ENCODE results near the gene SEMA4D. TPM values are rescaled to one million over a fixed set of nuclear protein-coding genes. Genes with fewer than 3 reads are reported as not detected.

The SEMA4D gene
- total RNA-seq, 1 experiment from 2014 or later, result 48.4 TPM

DNA sequence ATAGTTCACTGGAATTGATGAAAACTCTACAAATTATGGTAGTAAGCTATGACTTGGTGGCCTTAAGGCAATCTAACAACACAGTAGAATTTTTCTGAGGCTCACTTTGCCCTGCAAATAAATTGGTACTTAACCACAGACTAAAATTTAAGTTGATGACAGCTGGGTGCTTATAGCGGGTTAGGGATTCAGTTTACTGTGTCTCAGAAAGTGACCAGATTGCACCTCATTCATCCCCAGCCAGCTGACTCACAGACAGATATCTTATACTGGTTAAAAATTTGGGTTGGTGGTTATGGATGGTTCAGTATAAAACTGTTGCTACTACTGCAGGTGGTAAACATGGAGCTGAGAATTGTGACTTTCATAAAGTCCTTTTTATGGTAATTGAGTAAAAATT lies 184.1 kb downstream of the SEMA4D start:
- DNase-seq, result no peak
- peaks cover 55% of the 10 kb centered on the region for H3K4me1 ChIP-seq (replicated peaks; ENCODE audit: insufficient read depth)
- peaks cover 28% of the 10 kb centered on the region for H3K36me3 ChIP-seq (ENCODE audit: low read depth)
- H3K9me2 ChIP-seq (ENCODE audit: insufficient read depth), result no peaks in the 10 kb centered on the region
- peaks cover 49% of the 10 kb centered on the region for H3F3A ChIP-seq (ENCODE audit: insufficient read depth, low read depth)
- TF ChIP-seq, protein P1, sequence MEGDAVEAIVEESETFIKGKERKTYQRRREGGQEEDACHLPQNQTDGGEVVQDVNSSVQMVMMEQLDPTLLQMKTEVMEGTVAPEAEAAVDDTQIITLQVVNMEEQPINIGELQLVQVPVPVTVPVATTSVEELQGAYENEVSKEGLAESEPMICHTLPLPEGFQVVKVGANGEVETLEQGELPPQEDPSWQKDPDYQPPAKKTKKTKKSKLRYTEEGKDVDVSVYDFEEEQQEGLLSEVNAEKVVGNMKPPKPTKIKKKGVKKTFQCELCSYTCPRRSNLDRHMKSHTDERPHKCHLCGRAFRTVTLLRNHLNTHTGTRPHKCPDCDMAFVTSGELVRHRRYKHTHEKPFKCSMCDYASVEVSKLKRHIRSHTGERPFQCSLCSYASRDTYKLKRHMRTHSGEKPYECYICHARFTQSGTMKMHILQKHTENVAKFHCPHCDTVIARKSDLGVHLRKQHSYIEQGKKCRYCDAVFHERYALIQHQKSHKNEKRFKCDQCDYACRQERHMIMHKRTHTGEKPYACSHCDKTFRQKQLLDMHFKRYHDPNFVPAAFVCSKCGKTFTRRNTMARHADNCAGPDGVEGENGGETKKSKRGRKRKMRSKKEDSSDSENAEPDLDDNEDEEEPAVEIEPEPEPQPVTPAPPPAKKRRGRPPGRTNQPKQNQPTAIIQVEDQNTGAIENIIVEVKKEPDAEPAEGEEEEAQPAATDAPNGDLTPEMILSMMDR (conservative IDR thresholded peaks at IDR 0.05), result no peak
- TF ChIP-seq EZH2 (IDR thresholded peaks at IDR 0.05; ENCODE audit: low read depth), result no peak
- CTCF ChIA-PET, result no interaction called here
- H2AFZ ChIP-seq, result no peak overlapping the region
- POLR2A ChIA-PET (ENCODE audit: unreplicated experiment), result no interaction called here
- intact Hi-C loops (cut with micrococcal nuclease; ENCODE audit: unreplicated experiment), result loop anchor here (5.0 to 10.0 kb wide), 2 partner anchors 177 to 719 kb away; no protein-coding TSS in a partner anchor
- H3K4me2 ChIP-seq, result peak overlapping the region; percentile 90
- no peaks in the 10 kb centered on the region for H3K9me3 ChIP-seq (ENCODE audit: insufficient read depth, low read depth)
- no peaks in the 10 kb centered on the region for H3K27me3 ChIP-seq (ENCODE audit: insufficient read depth, low read depth)
- no TSS peak for BruUV-seq (replicated peaks)
- peak overlapping the region; percentile 93 for H3K27ac ChIP-seq
- H3K79me2 ChIP-seq (ENCODE audit: low read depth), result peaks cover 86% of the 10 kb centered on the region
- peak overlapping the region; percentile 91 for H3K4me3 ChIP-seq
- H4K20me1 ChIP-seq (ENCODE audit: insufficient read depth), result peaks cover 18% of the 10 kb centered on the region; the same call in 1 of the 2 replicates

DNA sequence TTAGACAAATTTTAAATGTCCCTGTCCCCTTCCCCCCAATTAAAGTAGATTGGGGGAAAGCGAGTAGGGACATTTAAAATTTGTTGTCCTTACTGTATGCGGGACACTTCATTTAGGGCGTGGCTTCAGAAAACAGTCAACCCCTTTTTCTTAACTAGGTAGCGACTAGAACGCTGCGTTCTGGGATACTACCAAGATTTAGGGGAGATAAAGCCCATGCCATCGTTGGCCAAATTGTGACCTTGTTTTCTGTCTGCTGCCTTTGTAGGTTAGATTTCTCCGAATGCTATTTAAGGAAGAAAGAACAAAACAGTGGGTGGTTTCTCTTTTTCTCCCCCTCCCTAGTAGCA lies 185.7 kb downstream of the SEMA4D start:
- H3K4me2 ChIP-seq, result peak overlapping the region; percentile 90
- H2AFZ ChIP-seq, result peak overlapping the region; percentile 61; the same call in 1 of the 2 replicates
- no TSS peak for BruUV-seq (replicated peaks)
- no peaks in the 10 kb centered on the region for H3K9me2 ChIP-seq (ENCODE audit: insufficient read depth)
- peak in 1 of 2 experiments; percentile 7 for DNase-seq
- H3F3A ChIP-seq (ENCODE audit: insufficient read depth, low read depth), result peaks cover 40% of the 10 kb centered on the region
- peak overlapping the region; percentile 91 for H3K4me3 ChIP-seq
- peaks cover 48% of the 10 kb centered on the region for H3K4me1 ChIP-seq (replicated peaks; ENCODE audit: insufficient read depth)
- H3K79me2 ChIP-seq (ENCODE audit: low read depth), result peaks cover 78% of the 10 kb centered on the region
- CTCF ChIA-PET, result no interaction called here
- H3K9me3 ChIP-seq (ENCODE audit: insufficient read depth, low read depth), result no peaks in the 10 kb centered on the region
- H3K27me3 ChIP-seq (ENCODE audit: insufficient read depth, low read depth), result no peaks in the 10 kb centered on the region
- POLR2A ChIA-PET (ENCODE audit: unreplicated experiment), result no interaction called here
- peaks cover 32% of the 10 kb centered on the region for H3K36me3 ChIP-seq (ENCODE audit: low read depth)
- H4K20me1 ChIP-seq (ENCODE audit: insufficient read depth), result peaks cover 18% of the 10 kb centered on the region; the same call in 1 of the 2 replicates
- H3K27ac ChIP-seq, result peak overlapping the region; percentile 93
- TF ChIP-seq, protein P1 (conservative IDR thresholded peaks at IDR 0.05), result no peak
- no peak for TF ChIP-seq EZH2 (IDR thresholded peaks at IDR 0.05; ENCODE audit: low read depth)
- intact Hi-C loops (cut with micrococcal nuclease; ENCODE audit: unreplicated experiment), result loop anchor here (1.0 to 10.0 kb wide), 3 partner anchors 132 to 717 kb away; no protein-coding TSS in a partner anchor

DNA sequence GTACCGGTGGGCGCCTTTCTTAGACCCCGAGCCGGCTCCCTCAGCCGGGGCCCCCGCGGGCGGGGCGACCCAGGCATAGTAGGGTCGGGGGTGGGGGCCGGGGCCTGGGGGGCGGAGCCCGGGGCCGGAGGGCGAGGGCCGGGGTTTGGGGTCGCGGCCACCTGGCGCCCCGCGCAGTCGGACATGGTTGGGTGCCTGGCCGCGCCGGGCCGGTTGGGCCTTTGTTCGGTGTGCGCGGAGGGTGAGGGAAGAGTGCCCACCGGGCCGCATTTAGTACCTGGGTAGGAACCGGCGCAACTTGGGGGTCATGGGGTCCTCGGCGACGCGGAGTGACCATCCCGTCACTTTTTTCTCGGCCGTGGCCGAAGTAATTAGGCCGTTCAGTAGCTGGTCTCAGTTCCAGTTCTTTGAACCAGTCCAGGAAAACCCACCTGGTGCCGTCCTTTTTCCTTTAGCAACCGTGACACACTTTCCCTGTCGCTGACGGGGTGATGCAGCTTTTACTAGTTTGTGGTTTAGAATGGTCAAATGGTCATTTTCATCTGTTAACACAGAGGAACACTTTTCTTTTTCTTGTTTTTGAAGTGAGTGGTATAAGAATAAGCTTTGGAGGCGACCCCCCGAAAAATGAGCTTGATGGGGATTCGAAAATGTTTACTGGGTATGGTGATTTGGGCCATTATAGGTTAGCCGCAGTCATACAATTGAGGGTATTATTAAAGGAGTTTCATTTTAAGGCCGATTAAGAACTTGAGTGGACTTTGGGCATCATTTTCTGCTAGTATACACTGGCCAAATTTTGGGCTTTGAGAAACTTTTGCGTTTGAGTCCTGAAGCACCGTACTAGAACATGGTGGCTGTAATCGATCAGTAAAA lies 186.3 kb downstream of the SEMA4D start:
- Histone ChIP-seq H3K36me3 (ENCODE audit: low read depth) (peaks cover 27% of the 10 kb centered on the region), H3K4me2 (peak overlapping the region; percentile 90), H3K79me2 (ENCODE audit: low read depth) (peaks cover 72% of the 10 kb centered on the region), H4K20me1 (ENCODE audit: insufficient read depth) (peaks cover 18% of the 10 kb centered on the region; the same call in 1 of the 2 replicates), H3K27ac (peak overlapping the region; percentile 93), H3F3A (ENCODE audit: insufficient read depth, low read depth) (peaks cover 33% of the 10 kb centered on the region), H3K4me1 (replicated peaks; ENCODE audit: insufficient read depth) (peaks cover 42% of the 10 kb centered on the region), H3K9me2 (ENCODE audit: insufficient read depth) (no peaks in the 10 kb centered on the region), H2AFZ (peak overlapping the region; percentile 61; the same call in 1 of the 2 replicates), H3K9me3 (ENCODE audit: insufficient read depth, low read depth) (no peaks in the 10 kb centered on the region), H3K27me3 (ENCODE audit: insufficient read depth, low read depth) (no peaks in the 10 kb centered on the region), H3K4me3 (peak overlapping the region; percentile 91)
- POLR2A ChIA-PET (ENCODE audit: unreplicated experiment), result no interaction called here
- CTCF ChIA-PET, result interaction anchor here (0.6 kb wide), 1 partner anchor 32 kb away, joined by 5 read pairs; no protein-coding TSS in a partner anchor
- intact Hi-C loops (cut with micrococcal nuclease; ENCODE audit: unreplicated experiment), result loop anchor here (1.0 to 10.0 kb wide), 4 partner anchors 131 to 717 kb away; no protein-coding TSS in a partner anchor
- no peak for TF ChIP-seq EZH2 (IDR thresholded peaks at IDR 0.05; ENCODE audit: low read depth)
- TF ChIP-seq, protein P1 (conservative IDR thresholded peaks at IDR 0.05), result no peak
- BruUV-seq (replicated peaks), result TSS peak; percentile 51
- DNase-seq, result no peak

Small RNA genes lying within 50 kb of the gene (microRNA-seq; reads per million reads assigned to microRNA genes)
- gene MIR3153 (ENCODE audit: borderline number of aligned reads, borderline replicate concordance), result not detected

Other genes starting within 250 kb of the SEMA4D start
- 138 and 260 TPM in 2 replicates for gene CKS2, start 186.9 kb downstream of the SEMA4D start, total RNA-seq (2021)
- 33.3 and 41.4 TPM in 2 replicates for gene SECISBP2, start 179.6 kb downstream of the SEMA4D start, total RNA-seq (2021)
- 2.4 and 2.9 TPM in 2 replicates for gene GADD45G, start 106.9 kb upstream of the SEMA4D start, total RNA-seq (2021)

All from PC-9 (cell line).